Aorta (tissue), 5 donors: ENCODE data around the gene LHX8. TPM values are rescaled to one million over a fixed set of nuclear protein-coding genes. Genes with fewer than 3 reads are reported as not detected.

Experiments used
- ATAC-seq: fragments of 200-7000 bp; cut with Tn5 transposase; one replicate; pipeline ENCODE4 v1.9.1; 2022; ENCODE audit warnings: moderate library complexity; ENCODE audit not compliant: low FRiP score
- DNase-seq, 2 donors: peaks; one replicate each; pipeline ENCODE4 v3.0.0-alpha.2; 2020
- H3K27ac ChIP-seq, 2 donors: one replicate each; pipeline ENCODE4 v1.5.1; 2013; ENCODE audit warnings: low read length in 2 of 2, mild to moderate bottlenecking in 2 of 2, moderate library complexity in 2 of 2, control low read depth in 1 of 2, inconsistent platforms in 1 of 2, low read depth in 1 of 2
- H3K27me3 ChIP-seq, 2 donors: one replicate each; pipeline ENCODE4 v1.6.1; 2013; ENCODE audit warnings: control low read depth in 1 of 2, low read length in 1 of 2, mild to moderate bottlenecking in 1 of 2, moderate library complexity in 1 of 2; ENCODE audit not compliant: insufficient read depth in 2 of 2, control insufficient read depth in 1 of 2
- H3K36me3 ChIP-seq, 2 donors: one replicate each; pipeline ENCODE4 v1.6.1; 2013; ENCODE audit warnings: control low read depth in 1 of 2, low read length in 1 of 2, mild to moderate bottlenecking in 1 of 2; ENCODE audit not compliant: insufficient read depth in 2 of 2, control insufficient read depth in 1 of 2
- H3K4me1 ChIP-seq, 2 donors: one replicate each; pipeline ENCODE4 v1.6.1; 2013; ENCODE audit warnings: low read length in 2 of 2, control low read depth in 1 of 2, mild to moderate bottlenecking in 1 of 2, moderate library complexity in 1 of 2; ENCODE audit not compliant: insufficient read depth in 2 of 2, control insufficient read depth in 1 of 2
- H3K4me3 ChIP-seq, 2 donors: one replicate each; pipeline ENCODE4 v1.5.1; 2013; ENCODE audit warnings: low read length in 2 of 2, control low read depth in 1 of 2, mild to moderate bottlenecking in 1 of 2
- H3K9me3 ChIP-seq: one replicate; pipeline ENCODE4 v1.6.1; 2013; ENCODE audit warnings: mild to moderate bottlenecking, low read length; ENCODE audit not compliant: control insufficient read depth
- WGBS, 2 donors: extraction: QIAGEN DNeasy Blood & Tissue Kit; methylation state at CpG; one replicate each; pipeline ENCODE4 v1.1.7; 2013; 5-methylcytosine and 5-hydroxymethylcytosine counted together
- intact Hi-C, 2 donors: fragments of 100-400 bp; cut with DNase I; formaldehyde crosslinking; loops; one replicate each; pipeline versions ENCODE4 v1.14.2 to v1.15.0; 2022
- polyA plus RNA-seq, 2 donors: library from polyadenylated mRNA; stranded (reverse); fragments of 200-250 nt; gene quantifications; one replicate each; pipeline ENCODE4 v1.2.3, GENCODE V29; 2013
- total RNA-seq, 2 donors: library from RNA; stranded (reverse); fragmentation: NEBNext Ultra II Directional; extraction: Animal tissue kit (Norgen Biotek cat#: 25700); gene quantifications; one replicate each; pipeline ENCODE4 v1.2.1, GENCODE V29; 2021
- donor health status: healthy with polysubstance abuse.
- donor health status: Bipolar disorder and iron deficiency.
- donor health status: DM: no; HTN: no; CAD: no.
- donor health status: DM: no; HTN: no; CAD: no.
- donor health status: DM: yes; HTN: yes; CAD: no.

The LHX8 gene
- total and polyA plus RNA-seq, 4 donors, result not detected

GRCh38 chr1:75115654-75116053 lies 18.5 kb upstream of the LHX8 start:
- Histone ChIP-seq H3K4me3 (no peak overlapping the region), H3K4me1 (no peaks in the 10 kb centered on the region), H3K27ac (no peak overlapping the region), H3K36me3 (no peaks in the 10 kb centered on the region), H3K9me3 (no peaks in the 10 kb centered on the region), H3K27me3 (no peaks in the 10 kb centered on the region)
- intact Hi-C loops, result no loop called here
- ATAC-seq (no peak), DNase-seq (no peak)

GRCh38 chr1:75123756-75124155 lies 10.4 kb upstream of the LHX8 start:
- no peaks in the 10 kb centered on the region for H3K4me1 ChIP-seq
- intact Hi-C loops, result no loop called here
- H3K27ac ChIP-seq, result no peak overlapping the region
- ATAC-seq (no peak), DNase-seq (no peak)
- H3K9me3 ChIP-seq, result peaks cover 5% of the 10 kb centered on the region
- no peaks in the 10 kb centered on the region for H3K36me3 ChIP-seq
- 56 to 82% methylated on average over 1 of the region's 1 CpG for WGBS, 2 donors
- no peaks in the 10 kb centered on the region for H3K27me3 ChIP-seq
- no peak overlapping the region for H3K4me3 ChIP-seq

DNA sequence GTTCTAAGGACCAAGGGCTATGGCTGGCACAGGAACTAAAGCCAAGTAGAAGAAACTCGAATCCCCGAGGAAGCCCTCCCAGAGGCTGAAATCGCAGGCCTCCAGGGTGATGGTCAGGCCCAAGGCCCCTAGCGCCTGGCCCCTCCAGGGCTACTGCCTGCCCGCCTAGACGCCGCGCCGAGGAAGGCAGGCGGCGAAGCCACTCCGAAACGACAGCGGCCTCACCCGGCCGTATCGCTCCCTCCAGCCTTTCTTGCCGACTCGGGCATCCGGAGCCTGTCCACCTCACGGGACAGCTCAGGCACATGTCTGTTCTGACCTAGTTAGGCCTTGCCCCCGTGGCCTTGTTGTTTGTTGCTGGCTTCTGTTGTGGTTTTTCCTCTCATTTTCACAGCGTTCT lies 9.7 kb upstream of the LHX8 start:
- intact Hi-C loops, result no loop called here
- H3K36me3 ChIP-seq, result no peaks in the 10 kb centered on the region
- WGBS, 2 donors, result 26 to 29% methylated on average over 23 of the region's 23 CpGs
- no peaks in the 10 kb centered on the region for H3K4me1 ChIP-seq
- no peaks in the 10 kb centered on the region for H3K27me3 ChIP-seq
- no peak overlapping the region for H3K27ac ChIP-seq
- DNase-seq, result no peak
- H3K4me3 ChIP-seq, result no peak overlapping the region
- peaks cover 5% of the 10 kb centered on the region for H3K9me3 ChIP-seq
- peak; percentile 38 for ATAC-seq

GRCh38 chr1:75125161-75125726 lies 8.9 kb upstream of the LHX8 start:
- peak; percentile 23 for ATAC-seq
- H3K36me3 ChIP-seq, result no peaks in the 10 kb centered on the region
- H3K4me1 ChIP-seq, result no peaks in the 10 kb centered on the region
- peaks cover 5% of the 10 kb centered on the region for H3K9me3 ChIP-seq
- intact Hi-C loops, result no loop called here
- no peaks in the 10 kb centered on the region for H3K27me3 ChIP-seq
- WGBS, 2 donors, result 20 to 45% methylated on average over 38 of the region's 38 CpGs
- H3K27ac ChIP-seq, result no peak overlapping the region
- no peak overlapping the region for H3K4me3 ChIP-seq
- DNase-seq, result no peak

DNA sequence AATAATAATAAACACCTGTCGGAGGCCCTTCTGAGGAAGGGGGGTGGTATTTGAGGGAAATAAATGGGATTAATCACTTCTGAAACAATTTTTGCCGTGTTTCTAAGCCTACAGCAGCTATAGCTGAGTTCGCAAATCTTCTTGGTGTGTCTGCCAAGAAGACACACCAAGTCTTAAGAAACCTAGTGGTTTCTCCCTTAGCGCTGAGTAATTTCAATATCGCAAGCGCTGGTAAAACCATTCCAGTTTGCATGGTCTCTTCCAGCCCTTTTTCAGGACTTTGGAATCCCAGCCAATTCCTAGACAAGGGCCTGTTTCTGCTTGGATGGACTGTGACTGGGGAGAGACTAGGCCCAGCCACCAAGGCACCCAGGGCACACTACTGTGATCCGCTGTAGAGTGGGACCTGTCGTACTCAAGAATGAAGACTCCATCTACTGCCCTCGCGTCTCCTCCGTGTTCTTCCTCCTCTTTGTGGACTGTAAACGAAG lies 7.5 kb upstream of the LHX8 start:
- Histone ChIP-seq H3K4me3 (no peak overlapping the region), H3K4me1 (no peaks in the 10 kb centered on the region), H3K36me3 (no peaks in the 10 kb centered on the region), H3K27me3 (no peaks in the 10 kb centered on the region), H3K9me3 (peaks cover 5% of the 10 kb centered on the region), H3K27ac (no peak overlapping the region)
- no peak for DNase-seq
- 25 to 35% methylated on average over 12 of the region's 12 CpGs for WGBS, 2 donors
- ATAC-seq, result no peak
- intact Hi-C loops, result no loop called here

DNA sequence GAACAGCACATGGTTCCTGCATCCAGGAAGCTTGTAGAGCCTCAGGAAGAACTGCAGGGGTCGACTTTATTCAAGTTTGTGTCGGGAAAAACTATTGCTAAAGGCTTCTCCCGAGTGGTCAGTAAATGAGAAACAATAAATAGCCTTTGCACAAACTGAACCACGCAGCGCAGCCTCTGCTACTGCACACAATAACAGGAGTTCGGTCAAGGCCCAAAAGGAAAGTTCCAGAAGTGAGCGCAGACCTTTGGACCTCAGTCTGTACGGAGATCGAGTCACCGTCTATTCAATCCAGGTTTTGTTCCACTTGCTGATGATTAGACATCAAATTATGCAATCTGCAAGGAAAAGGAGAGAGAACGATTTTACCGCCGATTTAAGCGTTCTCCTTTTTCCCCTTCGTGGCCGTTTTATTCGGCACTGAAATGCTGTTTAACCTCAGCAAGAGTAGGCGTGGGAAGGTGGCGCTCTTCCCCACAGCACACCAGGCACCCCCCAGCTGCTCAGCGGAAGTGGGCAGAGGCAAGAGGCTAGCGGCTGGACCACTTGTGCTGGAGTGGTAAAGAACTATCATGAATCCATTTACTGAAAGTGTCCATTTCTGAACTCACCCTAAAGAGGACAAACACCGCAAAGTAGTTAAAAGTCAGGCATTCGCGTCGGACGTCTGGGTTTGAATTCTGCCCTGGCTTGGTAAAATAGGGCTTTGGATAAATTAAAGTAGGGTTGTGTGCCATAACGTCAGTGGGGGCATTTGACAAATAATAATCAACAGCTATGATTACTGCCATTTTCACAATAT lies 6.1 kb upstream of the LHX8 start:
- H3K27me3 ChIP-seq, result peaks cover 0 to 2% of the 10 kb centered on the region in 2 donors
- intact Hi-C loops, result no loop called here
- ATAC-seq, result no peak
- H3K36me3 ChIP-seq, result no peaks in the 10 kb centered on the region
- peaks cover 5% of the 10 kb centered on the region for H3K9me3 ChIP-seq
- H3K4me3 ChIP-seq, result no peak overlapping the region
- 7 to 9% methylated on average over 27 of the region's 27 CpGs for WGBS, 2 donors
- no peaks in the 10 kb centered on the region for H3K4me1 ChIP-seq
- H3K27ac ChIP-seq, result no peak overlapping the region
- DNase-seq, result no peak

DNA sequence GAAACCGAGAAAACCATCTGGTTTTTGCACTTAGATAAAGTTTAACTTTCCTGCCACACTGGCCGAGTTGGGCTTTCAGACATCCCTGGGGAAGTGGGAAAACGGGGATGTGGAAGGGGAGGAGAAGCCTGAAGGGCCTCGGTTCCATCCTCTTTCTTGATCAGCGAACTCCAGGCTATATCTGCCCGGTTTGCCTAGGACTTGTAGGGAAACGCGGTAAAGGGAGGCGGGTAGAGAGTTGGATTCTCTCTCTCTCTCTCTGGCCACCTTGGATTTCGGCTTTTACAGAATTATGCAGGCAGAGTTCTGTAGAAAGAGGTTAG lies 4.6 kb upstream of the LHX8 start:
- ATAC-seq (no peak), DNase-seq (no peak)
- 8 to 9% methylated on average over 10 of the region's 10 CpGs for WGBS, 2 donors
- Histone ChIP-seq H3K4me3 (no peak overlapping the region), H3K4me1 (no peaks in the 10 kb centered on the region), H3K36me3 (no peaks in the 10 kb centered on the region), H3K9me3 (peaks cover 5% of the 10 kb centered on the region), H3K27me3 (peaks cover 0 to 2% of the 10 kb centered on the region in 2 donors), H3K27ac (no peak overlapping the region)
- intact Hi-C loops, result no loop called here

DNA sequence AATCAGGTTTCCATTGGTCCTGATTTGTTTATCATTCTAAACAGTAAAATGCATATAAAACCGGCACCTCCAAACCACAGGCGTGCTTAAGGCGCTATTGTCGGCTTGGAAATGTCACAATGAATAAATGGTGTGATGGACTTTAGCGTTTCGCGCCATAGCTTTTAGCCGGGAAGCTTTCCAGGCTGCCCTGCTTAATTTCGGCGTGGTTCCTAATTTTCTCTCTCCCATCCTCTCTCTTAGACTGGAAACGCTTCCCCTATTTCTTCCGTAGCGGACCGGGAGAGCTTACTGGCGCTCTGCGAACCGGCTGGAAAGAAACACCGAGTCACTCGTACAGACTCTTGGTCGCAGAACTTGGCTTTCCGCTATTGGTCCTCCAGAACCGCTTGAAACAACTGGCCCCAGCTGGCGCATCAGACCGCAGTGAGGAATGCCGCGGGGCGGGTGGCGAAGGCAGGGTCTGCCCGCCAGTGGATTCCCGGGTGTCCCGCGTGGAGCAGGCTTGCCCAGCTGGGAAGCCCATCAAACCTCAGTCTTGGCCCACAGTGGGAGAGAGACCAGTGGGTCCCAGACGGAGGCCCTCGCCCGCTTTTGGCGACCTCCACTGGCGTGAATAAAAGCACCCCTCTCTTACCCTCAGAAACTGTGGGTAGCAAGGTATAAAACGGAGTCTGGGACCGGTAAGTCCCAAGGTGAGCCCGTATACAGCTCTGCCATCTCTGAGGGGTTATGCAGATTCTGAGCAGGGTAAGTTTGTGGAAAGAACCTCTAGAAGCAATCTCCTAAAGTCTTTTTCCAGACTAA lies 4.0 kb upstream of the LHX8 start:
- Histone ChIP-seq H3K27ac (no peak overlapping the region), H3K9me3 (peaks cover 4% of the 10 kb centered on the region), H3K27me3 (peaks cover 0 to 2% of the 10 kb centered on the region in 2 donors), H3K4me3 (no peak overlapping the region), H3K4me1 (no peaks in the 10 kb centered on the region), H3K36me3 (no peaks in the 10 kb centered on the region)
- ATAC-seq (no peak), DNase-seq (no peak)
- 3 to 6% methylated on average over 40 of the region's 40 CpGs for WGBS, 2 donors
- intact Hi-C loops, result no loop called here
